ENCODE measurements around the gene ZSCAN20.
"Not testable (repeated sequence)": the region's sequence is repeated elsewhere in the genome, so short reads cannot be mapped to it uniquely, and the experiment has no call there.

The ZSCAN20 gene

GRCh38 chr1:33497410-33497809, 25.0 kb downstream of the ZSCAN20 start:
- no peak for DNase-seq

GRCh38 chr1:33500547-33500946, 28.1 kb downstream of the ZSCAN20 start:
- no peak for DNase-seq

GRCh38 chr1:33501309-33501708, 28.9 kb downstream of the ZSCAN20 start:
- DNase-seq = no peak

- DNase-seq = no peak
Observed at GRCh38 chr1:33501774-33502173, 29.3 kb downstream of the ZSCAN20 start.

GRCh38 chr1:33502726-33503125, 30.3 kb downstream of the ZSCAN20 start:
- no peak for DNase-seq

GRCh38 chr1:33503506-33503905, 31.1 kb downstream of the ZSCAN20 start:
- DNase-seq = no peak

GRCh38 chr1:33507661-33508060, 35.2 kb downstream of the ZSCAN20 start:
- DNase-seq = no peak

GRCh38 chr1:33508151-33508550, 35.7 kb downstream of the ZSCAN20 start:
- DNase-seq = no peak

- DNase-seq = not testable (repeated sequence)
Observed at GRCh38 chr1:33509276-33509675, 36.8 kb downstream of the ZSCAN20 start.

GRCh38 chr1:33512226-33513011, 40.0 kb downstream of the ZSCAN20 start:
- no peak for DNase-seq

- no peak for DNase-seq
Observed at GRCh38 chr1:33515112-33515511, 42.7 kb downstream of the ZSCAN20 start.

GRCh38 chr1:33515607-33516006, 43.2 kb downstream of the ZSCAN20 start:
- DNase-seq = no peak

GRCh38 chr1:33516428-33516827, 44.0 kb downstream of the ZSCAN20 start:
- no peak for DNase-seq

- DNase-seq = no peak
Observed at GRCh38 chr1:33516891-33517567, 44.6 kb downstream of the ZSCAN20 start.

- no peak for DNase-seq
Observed at GRCh38 chr1:33517596-33518250, 45.3 kb downstream of the ZSCAN20 start.

GRCh38 chr1:33519240-33519884, 46.9 kb downstream of the ZSCAN20 start:
- no peak for DNase-seq

GRCh38 chr1:33524586-33524985, 52.1 kb downstream of the ZSCAN20 start:
- DNase-seq = no peak

- DNase-seq = no peak
Observed at GRCh38 chr1:33527934-33528333, 55.5 kb downstream of the ZSCAN20 start.

GRCh38 chr1:33529957-33530356, 57.5 kb downstream of the ZSCAN20 start:
- DNase-seq = no peak

GRCh38 chr1:33532250-33532649, 59.8 kb downstream of the ZSCAN20 start:
- DNase-seq = no peak

- DNase-seq = no peak
Observed at GRCh38 chr1:33532936-33533335, 60.5 kb downstream of the ZSCAN20 start.

GRCh38 chr1:33535334-33535733, 62.9 kb downstream of the ZSCAN20 start:
- no peak for DNase-seq

- no peak for DNase-seq
Observed at GRCh38 chr1:33537885-33538284, 65.4 kb downstream of the ZSCAN20 start.
